Hematopoietic multipotent progenitor cell (in vitro differentiated cells): ENCODE measurements around the gene C1R. TPM values are rescaled to one million over a fixed set of nuclear protein-coding genes. Genes with fewer than 3 reads are reported as not detected.
A peak's percentile ranks its signal among the peaks of the same experiment; 100 is the strongest.
"Not testable (repeated sequence)": the region's sequence is repeated elsewhere in the genome, so short reads cannot be mapped to it uniquely, and the experiment has no call there.

Source experiments
- DNase-seq, 3 donors: peaks; one replicate each; pipeline ENCODE4 v3.0.0-alpha.2; 2011 to 2015; ENCODE audit warnings: low read depth in 2 of 3, low spot score in 2 of 3
- total RNA-seq: library from RNA; depleted of rRNA; stranded (reverse); fragments of >200 nt; gene quantifications from one replicate; pipeline ENCODE4 v1.2.3, GENCODE V29; 2012

Gene C1R
- total RNA-seq, 1 donor = 11.0 TPM

DNA sequence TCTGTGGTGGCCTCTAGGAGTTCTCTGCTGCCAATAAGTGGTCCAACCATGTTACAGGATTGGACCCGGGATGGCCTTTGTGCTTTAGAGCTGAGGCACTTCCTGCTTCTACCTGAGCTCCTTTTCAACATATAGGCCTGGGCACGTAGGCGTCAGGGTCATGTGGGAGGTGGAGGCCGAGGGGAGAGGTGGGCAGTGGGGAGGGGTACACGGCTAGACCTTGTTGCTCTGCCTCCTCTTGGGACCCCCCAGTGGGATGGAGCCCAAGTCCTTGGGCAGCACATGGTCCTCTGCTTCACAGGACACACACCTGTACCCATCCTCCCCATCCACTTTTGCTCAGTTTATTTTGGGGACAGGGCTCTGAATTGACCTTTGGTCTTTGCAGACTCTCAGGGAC lies 29.1 kb upstream of the C1R start:
- no peak for DNase-seq

DNA sequence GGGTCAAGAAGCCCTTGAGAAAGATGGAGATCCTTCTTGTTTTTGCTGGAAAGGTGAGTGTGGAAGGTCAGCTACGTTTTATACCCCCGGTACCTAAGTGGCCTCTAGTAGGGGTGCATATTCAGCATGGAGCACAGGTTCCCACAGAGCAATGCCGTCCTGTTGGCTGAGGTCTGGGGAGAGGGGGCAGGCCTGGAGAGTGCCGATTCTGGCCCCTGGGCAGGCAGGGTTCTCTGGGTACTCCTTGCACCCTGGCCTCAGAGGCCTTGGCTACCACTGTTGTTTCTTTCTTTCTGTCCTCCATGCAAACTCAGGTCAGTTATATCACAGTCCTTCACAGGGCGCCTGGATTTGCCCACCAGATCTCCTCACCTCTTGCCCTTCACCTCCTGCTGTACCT lies 27.9 kb upstream of the C1R start:
- DNase-seq = no peak

DNA sequence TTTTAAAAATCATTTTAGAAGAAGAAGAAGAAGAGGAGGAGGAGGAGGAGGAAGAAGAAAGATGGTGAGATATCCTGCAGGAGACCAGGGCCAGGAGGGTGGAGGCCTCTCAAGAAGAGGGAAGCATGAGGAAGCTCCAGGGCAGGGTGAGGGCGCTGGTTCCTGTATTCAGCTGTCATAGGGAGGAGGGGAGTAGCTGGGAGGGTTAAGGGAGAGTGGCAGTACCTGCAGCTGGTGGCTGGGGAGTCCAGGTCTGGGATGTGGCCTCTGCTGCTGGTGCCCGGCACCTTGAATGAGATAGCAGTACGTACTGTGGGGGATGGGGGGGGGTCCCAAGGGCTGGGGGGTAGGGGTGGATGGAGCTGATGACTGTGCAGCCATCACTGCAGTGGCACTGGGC lies 26.6 kb upstream of the C1R start:
- no peak for DNase-seq

DNA sequence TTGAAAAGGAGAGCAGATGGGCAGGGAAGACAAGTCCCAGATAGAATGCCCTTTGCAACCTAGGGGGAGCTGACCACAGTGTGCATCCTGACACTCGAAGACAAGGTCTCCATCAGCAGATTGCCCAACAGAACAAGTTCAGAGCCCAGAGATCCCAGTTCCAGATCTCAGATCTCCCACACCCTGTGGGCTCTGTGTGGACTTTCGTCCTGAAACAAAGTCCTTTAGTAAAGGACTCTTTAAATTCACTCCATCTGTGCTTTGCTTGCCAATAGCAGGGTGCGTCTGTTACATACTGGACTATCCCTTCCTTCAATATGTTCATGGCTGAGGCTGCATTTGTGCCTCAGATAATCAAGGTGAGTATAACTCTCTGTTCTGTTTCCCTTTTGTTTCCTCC lies 25.4 kb upstream of the C1R start:
- no peak for DNase-seq

- no peak for DNase-seq
These were observed 24.7 kb upstream of the C1R start for GRCh38 chr12:7116916-7117315.

- DNase-seq = no peak
These were observed 24.0 kb upstream of the C1R start for GRCh38 chr12:7116196-7116595.

DNA sequence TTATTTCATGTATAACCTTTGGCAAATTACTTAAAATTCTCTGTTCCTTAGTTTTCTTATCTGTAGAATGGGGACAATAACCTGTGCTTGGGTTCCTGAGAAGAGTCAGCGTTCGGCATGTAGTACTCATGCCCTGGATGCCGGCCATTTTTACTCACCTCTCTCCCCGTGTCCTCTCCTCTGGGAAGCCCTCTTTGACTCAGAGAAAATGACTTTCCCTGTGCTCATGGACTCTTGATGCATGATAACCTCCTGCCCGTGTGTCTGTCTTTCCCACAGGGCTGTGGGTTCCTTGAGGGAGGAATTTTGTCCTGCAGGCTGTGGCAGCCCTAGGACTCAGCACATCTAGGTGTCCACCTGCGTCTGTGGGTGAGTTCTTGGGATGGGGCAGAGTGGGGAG lies 22.6 kb upstream of the C1R start:
- no peak for DNase-seq

DNA sequence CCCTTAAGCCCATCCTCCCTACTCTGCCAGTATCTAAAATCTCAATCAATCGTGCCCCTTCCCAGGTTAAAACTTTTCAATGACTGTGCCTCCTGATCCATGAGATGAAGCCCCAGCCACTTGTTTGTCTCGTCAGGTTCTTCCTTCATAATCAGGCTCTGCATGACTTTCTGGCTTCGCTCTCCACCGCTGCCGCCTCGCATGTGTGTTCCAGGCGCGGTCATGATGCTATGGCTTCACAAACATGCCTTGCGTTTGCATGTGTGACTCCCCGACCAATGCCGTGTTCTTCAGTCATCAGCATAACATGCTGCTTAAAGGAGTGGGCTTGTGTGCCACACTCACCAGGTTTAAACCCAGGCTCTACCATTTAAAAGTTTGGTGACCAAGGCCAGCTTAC lies 21.8 kb upstream of the C1R start:
- DNase-seq = no peak

DNA sequence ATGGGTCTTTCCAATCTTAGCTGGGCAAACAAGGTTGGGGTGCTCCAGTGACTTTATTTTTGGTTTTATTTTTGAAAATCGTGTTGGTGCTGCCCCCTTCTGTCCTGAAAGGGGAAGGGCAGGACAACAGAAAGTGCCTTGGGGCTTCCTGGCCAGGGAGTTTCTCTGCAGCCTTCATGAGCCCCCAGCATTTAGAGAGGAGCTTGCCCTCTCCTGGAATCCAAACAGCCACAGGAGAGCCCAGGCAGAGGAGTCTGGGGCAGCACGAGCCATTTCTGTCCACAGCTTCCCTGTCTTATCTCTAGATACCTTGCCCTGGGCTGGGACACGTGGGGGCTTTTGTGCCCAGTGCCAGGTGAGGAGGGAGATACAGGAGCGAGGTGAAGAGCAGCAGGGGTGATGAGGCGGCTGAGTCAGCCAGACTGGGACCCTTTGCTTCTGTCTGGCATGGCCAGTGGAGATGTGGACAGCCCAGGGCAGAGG lies 21.2 kb upstream of the C1R start:
- DNase-seq = peak in 2 of 3 donors; percentile 49 to 67

DNA sequence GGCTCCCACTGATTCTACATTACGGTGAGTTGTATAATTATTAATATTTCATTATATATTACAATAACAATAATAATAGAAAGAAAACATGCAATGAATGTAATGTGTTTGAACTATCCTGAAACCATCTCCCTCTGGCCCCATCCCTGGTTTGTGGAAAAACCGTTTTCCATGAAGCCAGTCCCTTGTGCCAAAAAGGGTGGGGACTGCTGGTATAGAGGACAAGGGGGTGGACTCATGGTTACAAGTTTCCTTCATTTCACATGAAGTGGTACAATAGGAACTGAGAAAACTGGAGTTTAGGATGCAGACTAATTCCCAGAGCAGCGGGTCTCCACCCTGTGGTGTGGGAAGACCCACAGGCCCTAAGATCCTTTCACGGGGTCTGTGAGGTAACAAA lies 19.8 kb upstream of the C1R start:
- DNase-seq = no peak

GRCh38 chr12:7110661-7111060 lies 18.4 kb upstream of the C1R start:
- DNase-seq = no peak

GRCh38 chr12:7109572-7109920 lies 17.3 kb upstream of the C1R start:
- no peak for DNase-seq

DNA sequence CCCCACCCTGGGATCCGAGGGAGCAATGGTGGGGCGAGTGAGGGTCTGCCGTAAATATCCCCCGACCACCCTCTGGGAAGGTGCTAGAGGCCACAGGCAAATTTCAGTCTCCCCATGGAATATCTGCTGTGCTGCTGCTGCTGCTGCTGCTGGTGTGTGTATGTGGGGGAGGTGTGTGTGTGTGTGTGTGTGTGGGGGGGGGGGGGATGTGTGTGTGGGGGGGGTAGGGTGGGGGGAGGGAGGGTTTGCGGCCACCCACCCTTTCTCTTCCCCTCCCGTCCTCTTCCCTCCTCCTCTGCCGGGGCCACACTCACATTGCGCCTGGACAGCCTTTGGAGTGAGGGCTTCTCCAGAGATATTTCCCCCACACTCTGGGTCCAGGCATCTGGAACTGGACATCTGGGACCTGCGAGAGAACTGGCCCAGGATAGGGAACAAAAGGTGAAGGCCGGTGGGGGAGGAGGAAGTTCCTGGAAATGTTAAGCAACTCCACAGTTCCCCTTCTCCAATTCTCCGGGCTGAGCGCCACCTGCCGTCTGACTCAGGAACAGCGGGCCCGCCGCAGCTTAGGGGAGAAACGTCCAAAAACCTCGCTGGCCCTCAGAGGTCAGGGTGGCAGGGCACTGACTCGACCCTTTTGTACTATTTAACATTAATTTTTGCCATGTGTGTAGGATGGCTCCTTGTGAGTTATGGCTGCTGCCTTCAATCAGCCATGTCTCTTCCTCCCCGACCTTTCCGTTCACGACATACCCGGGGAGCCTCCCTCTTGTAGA lies 16.7 kb upstream of the C1R start, which contains the start of gene C1RL:
TSS of gene C1RL (minus strand) at position 419 of the 776 bp plus-strand sequence. CDS start at position 385, 34 bp downstream.
- DNase-seq = peak in 2 of 3 donors; percentile 75 to 84

GRCh38 chr12:7108003-7108795 lies 16.0 kb upstream of the C1R start:
- peak in 2 of 3 donors; percentile 69 to 80 for DNase-seq

DNA sequence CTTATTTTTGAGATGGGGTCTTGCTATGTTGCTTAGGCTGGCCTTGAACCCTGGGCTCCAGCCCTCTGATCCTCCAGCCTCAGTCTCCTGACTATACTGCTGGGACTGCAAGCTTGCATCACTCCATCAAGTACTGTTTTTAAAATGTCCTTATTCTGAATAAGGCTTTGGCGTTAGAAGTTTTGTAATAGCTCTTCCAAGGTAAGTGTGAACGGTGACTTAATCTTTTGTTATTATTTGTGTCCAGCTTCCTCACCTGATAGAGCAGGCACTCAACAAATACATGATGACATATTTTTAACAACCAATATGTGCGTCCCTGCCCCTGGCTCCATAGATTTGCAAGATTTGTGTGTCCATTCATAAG lies 15.4 kb upstream of the C1R start:
- DNase-seq = no peak

- DNase-seq = not testable (repeated sequence)
These were observed 14.9 kb upstream of the C1R start for GRCh38 chr12:7107181-7107580.

DNA sequence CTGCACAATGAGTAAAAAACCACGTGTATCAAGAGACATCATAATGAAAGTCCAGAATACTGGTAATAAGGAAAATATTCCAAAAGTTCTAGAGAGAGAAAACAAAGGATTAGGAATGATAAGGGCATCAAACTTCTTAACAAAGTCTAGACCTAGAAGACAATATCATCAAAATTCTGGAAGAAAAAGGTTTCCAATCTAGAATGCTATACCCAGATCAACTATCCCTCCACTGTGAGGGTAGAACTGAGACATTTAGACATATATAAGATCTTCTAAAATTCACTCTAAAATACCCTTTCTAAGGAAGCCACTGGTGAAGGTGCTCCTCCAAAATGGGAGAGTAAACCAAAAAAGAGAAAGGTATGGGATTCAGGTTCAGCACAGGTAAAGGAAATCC lies 13.8 kb upstream of the C1R start:
- no peak for DNase-seq

- no peak for DNase-seq
These were observed 11.8 kb upstream of the C1R start for GRCh38 chr12:7103837-7104584.

DNA sequence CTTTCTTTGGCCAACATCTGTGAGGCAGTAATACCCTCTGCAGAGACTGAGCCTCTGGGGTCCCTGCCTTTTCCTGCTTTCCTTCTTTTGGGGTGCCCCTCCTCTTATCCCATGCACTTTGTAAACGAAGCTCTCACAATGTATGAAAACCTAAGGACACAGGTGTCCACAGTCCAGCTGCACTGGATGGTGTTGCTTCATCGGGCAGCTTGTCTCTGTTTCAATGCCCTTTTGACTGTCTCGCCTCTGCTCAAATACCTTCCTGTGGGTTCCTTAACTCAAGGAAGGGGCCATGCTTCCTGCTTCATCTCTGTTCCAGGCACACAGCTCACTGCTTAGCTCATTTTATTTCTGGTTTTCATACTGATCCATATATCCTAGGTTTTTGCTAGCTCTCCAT lies 10.3 kb upstream of the C1R start:
- DNase-seq = no peak

DNA sequence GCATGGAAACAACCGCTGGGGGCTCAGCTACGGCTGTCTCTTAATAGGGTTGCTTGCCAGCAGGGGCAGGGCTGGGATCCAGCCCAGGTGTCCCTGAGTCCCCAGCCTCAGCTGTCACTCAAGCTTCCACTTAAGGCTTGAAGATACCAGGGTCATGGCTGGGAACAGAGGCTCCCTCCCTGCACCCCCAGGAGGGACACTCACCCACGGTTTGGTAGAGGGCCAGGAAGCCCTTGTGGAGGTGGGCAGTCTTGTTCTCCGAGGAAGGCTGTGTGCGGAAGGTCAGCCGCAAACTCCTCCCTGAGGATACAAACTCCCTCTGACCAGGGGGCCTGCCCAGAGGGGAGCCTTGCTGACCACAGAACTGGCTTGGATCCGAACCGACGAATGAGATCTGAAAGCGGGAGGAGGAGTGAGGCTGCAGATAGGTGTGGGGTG lies 9.5 kb upstream of the C1R start:
- no peak for DNase-seq

- no peak for DNase-seq
These were observed 8.9 kb upstream of the C1R start for GRCh38 chr12:7101047-7101693.
